Measurements from ENCODE around the gene NBAS. TPM values are rescaled to one million over a fixed set of nuclear protein-coding genes. Genes with fewer than 3 reads are reported as not detected.
A peak's percentile ranks its signal among the peaks of the same experiment; 100 is the strongest.

The NBAS gene
- total and polyA plus RNA-seq, 10 of the 15 experiments (the other 5 are each of a cell fraction or from before 2014, with no cell fraction given), result 4.3 to 32.7 (median 20.8) TPM

DNA sequence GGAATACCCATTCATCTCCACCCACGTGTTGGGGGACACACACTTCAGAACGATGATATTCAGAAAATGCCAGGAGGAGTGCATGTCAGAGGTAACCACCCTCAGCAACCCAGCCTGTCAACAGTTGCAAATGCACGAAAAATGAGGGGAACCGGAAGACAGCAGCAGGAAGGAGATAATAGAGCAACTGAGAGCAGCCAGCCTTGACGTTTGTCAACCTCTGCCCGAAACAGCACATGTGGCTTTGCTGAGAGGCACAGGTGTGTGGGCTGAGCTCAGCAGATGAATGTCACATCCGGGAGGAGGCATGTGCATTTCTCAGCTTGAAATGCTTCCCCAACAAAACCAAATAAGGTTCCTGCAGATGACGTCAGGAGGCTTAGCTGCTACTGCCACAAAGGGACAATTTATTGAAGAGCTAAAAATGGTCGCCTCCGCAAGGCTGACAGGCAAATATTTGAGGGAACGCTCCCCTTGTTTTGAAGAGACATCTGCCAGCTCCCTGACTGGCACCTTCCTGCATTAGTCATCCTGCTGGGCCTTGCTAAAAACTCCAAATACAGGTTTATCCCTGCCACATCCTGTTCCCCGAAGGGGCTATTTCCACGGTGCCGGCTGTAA is 419.0 kb downstream of the NBAS start:
- peak overlapping the region; percentile 29; the same call in 1 of the 2 replicates for H3K4me2 ChIP-seq (ENCODE audit: control insufficient read depth, insufficient read depth)
- SMC1A ChIA-PET (ENCODE audit: uncharacterized antibody, unreplicated experiment), result interaction anchor here (0.9 kb wide), 1 partner anchor 435 kb away, joined by 4 read pairs; no protein-coding TSS in a partner anchor
- RAD21 ChIA-PET (ENCODE audit: unreplicated experiment), result interaction anchor here (1.1 kb wide), 1 partner anchor 169 kb away, joined by 3 read pairs; no protein-coding TSS in a partner anchor
- intact Hi-C loops (cut with micrococcal nuclease; ENCODE audit: unreplicated experiment), result no loop called here
- CTCF ChIA-PET, result interaction anchor here (1.7 kb wide), 1 partner anchor 18 kb away, joined by 7 read pairs; no protein-coding TSS in a partner anchor
- no peaks in the 10 kb centered on the region for H3K79me2 ChIP-seq (ENCODE audit: control insufficient read depth, insufficient read depth, low read length)
- POLR2A ChIA-PET, result interaction anchor here (0.5 kb wide), 1 partner anchor 280 kb away, joined by 4 read pairs; no protein-coding TSS in a partner anchor
- H3K4me3 ChIP-seq, result no peak overlapping the region
- no peaks in the 10 kb centered on the region for H3K9me3 ChIP-seq (replicated peaks; ENCODE audit: control insufficient read depth, insufficient read depth, low read length)
- H3K4me1 ChIP-seq (ENCODE audit: control insufficient read depth, insufficient read depth, low read length), result peaks cover 11% of the 10 kb centered on the region; the same call in 1 of the 2 replicates
- WGBS (ENCODE audit: insufficient coverage, insufficient replicate concordance, low lambda C conversion rate, missing lambda C conversion rate), result under 1% methylated on average over 14 of the region's 14 CpGs
- H2AFZ ChIP-seq (ENCODE audit: control insufficient read depth, low read depth, low read length), result peak overlapping the region; percentile 78
- in situ Hi-C loops (cut with MboI), result no loop called here
- peak overlapping the region; percentile 52 for H3K27ac ChIP-seq (ENCODE audit: control insufficient read depth, insufficient read depth)
- no peaks in the 10 kb centered on the region for H3K27me3 ChIP-seq (replicated peaks in 1 of 2; ENCODE audit: control insufficient read depth in 2 of 2, insufficient read depth in 2 of 2, low read length in 1 of 2)
- no peaks in the 10 kb centered on the region for H3K36me3 ChIP-seq (ENCODE audit: control insufficient read depth in 2 of 2, insufficient read depth in 2 of 2, low read length in 1 of 2)
- DNase-seq (ENCODE audit: low read depth, low spot score), result peak; percentile 84
- peak; percentile 99 for ATAC-seq
- no TSS peak for BruUV-seq (replicated peaks)
- FAIRE-seq, result peak; percentile 90
- no peak overlapping the region for H3K9ac ChIP-seq (ENCODE audit: control insufficient read depth, insufficient read depth, low read length)
- no peaks in the 10 kb centered on the region for H4K20me1 ChIP-seq (ENCODE audit: control insufficient read depth, insufficient read depth)
- TF ChIP-seq CBX5 (IDR thresholded peaks at IDR 0.05; ENCODE audit: low read depth) (peak; percentile 91), NR2C1 (IDR thresholded peaks at IDR 0.05) (no peak), NRF1 (conservative IDR thresholded peaks at IDR 0.05; ENCODE audit: low read depth, low read length) (no peak), EED (IDR thresholded peaks at IDR 0.05; ENCODE audit: low read depth) (0 out of 2 replicates have a peak, but pooled peaks have one; percentile 15), IKZF2 (IDR thresholded peaks at IDR 0.05) (0 out of 4 replicates have a peak, but pooled peaks have one; percentile 22 to 30), EP300 (IDR thresholded peaks at IDR 0.05; ENCODE audit: borderline replicate concordance in 1 of 2, control insufficient read depth in 1 of 2, low read depth in 2 of 2, low read length in 2 of 2) (peak; percentile 61 to 81; a peak in 3 of 4 replicates), IRF4 (IDR thresholded peaks at IDR 0.05; ENCODE audit: low read depth, low read length) (peak; percentile 68; the same call in 1 of the 2 replicates), CREM (IDR thresholded peaks at IDR 0.05; ENCODE audit: low read depth) (peak; percentile 93), NBN (IDR thresholded peaks at IDR 0.05) (peak; percentile 48; the same call in 1 of the 2 replicates), BCL11A (IDR thresholded peaks at IDR 0.05; ENCODE audit: low read depth, low read length) (no peak), IKZF1 (conservative IDR thresholded peaks at IDR 0.05) (peak; percentile 48; the same call in 1 of the 2 replicates), ETV6 (conservative IDR thresholded peaks at IDR 0.05 in 1 of 2, IDR thresholded peaks at IDR 0.05 in 1 of 2; ENCODE audit: borderline replicate concordance in 1 of 2, low read depth in 1 of 2) (peak in 1 of 2 experiments; percentile 79; a peak in 2 of 4 replicates), ZNF384 (IDR thresholded peaks at IDR 0.05; ENCODE audit: borderline replicate concordance, low read depth, low read length) (no peak), MEF2A (IDR thresholded peaks at IDR 0.05; ENCODE audit: insufficient read depth, low read depth, low read length) (peak; percentile 44; the same call in 1 of the 2 replicates), GABPA (IDR thresholded peaks at IDR 0.05; ENCODE audit: low read depth) (peak; percentile 87), NR2C2 (IDR thresholded peaks at IDR 0.05; ENCODE audit: borderline replicate concordance, control insufficient read depth, insufficient read length, low read depth) (no peak), SPI1 (IDR thresholded peaks at IDR 0.05; ENCODE audit: borderline replicate concordance, insufficient read depth, low read depth, low read length) (peak; percentile 9; the same call in 1 of the 2 replicates), SRF (IDR thresholded peaks at IDR 0.05; ENCODE audit: low read depth in 2 of 2, low read length in 2 of 2) (peak; percentile 71 to 91)
- TF ChIP-seq, protein P1, sequence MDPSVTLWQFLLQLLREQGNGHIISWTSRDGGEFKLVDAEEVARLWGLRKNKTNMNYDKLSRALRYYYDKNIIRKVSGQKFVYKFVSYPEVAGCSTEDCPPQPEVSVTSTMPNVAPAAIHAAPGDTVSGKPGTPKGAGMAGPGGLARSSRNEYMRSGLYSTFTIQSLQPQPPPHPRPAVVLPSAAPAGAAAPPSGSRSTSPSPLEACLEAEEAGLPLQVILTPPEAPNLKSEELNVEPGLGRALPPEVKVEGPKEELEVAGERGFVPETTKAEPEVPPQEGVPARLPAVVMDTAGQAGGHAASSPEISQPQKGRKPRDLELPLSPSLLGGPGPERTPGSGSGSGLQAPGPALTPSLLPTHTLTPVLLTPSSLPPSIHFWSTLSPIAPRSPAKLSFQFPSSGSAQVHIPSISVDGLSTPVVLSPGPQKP (IDR thresholded peaks at IDR 0.05; ENCODE audit: low read depth, low read length), result peak; percentile 53; the same call in 1 of the 2 replicates
- TF ChIP-seq, protein P2, sequence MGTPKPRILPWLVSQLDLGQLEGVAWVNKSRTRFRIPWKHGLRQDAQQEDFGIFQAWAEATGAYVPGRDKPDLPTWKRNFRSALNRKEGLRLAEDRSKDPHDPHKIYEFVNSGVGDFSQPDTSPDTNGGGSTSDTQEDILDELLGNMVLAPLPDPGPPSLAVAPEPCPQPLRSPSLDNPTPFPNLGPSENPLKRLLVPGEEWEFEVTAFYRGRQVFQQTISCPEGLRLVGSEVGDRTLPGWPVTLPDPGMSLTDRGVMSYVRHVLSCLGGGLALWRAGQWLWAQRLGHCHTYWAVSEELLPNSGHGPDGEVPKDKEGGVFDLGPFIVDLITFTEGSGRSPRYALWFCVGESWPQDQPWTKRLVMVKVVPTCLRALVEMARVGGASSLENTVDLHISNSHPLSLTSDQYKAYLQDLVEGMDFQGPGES (IDR thresholded peaks at IDR 0.05), result no peak
- TF ChIP-seq, protein P3, sequence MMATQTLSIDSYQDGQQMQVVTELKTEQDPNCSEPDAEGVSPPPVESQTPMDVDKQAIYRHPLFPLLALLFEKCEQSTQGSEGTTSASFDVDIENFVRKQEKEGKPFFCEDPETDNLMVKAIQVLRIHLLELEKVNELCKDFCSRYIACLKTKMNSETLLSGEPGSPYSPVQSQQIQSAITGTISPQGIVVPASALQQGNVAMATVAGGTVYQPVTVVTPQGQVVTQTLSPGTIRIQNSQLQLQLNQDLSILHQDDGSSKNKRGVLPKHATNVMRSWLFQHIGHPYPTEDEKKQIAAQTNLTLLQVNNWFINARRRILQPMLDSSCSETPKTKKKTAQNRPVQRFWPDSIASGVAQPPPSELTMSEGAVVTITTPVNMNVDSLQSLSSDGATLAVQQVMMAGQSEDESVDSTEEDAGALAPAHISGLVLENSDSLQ (IDR thresholded peaks at IDR 0.05), result peak; percentile 69

All from GM12878 (cell line).